Neural progenitor cell (in vitro differentiated cells): ENCODE data around the gene MARVELD1. TPM values are rescaled to one million over a fixed set of nuclear protein-coding genes. Genes with fewer than 3 reads are reported as not detected.
A peak's percentile ranks its signal among the peaks of the same experiment; 100 is the strongest.

Experiments
- DNase-seq: peaks from one replicate; pipeline ENCODE4 v3.0.0-alpha.2; 2016; ENCODE audit warnings: low spot score
- H2AFZ ChIP-seq: fragments of 200-600 bp; sonication (generic); replicated peaks from 2 replicates; pipeline ENCODE4 v1.6.1; 2016; ENCODE audit warnings: antibody characterized with exemption
- H3F3A ChIP-seq: fragments of 200-600 bp; sonication (generic); 2 replicates; pipeline ENCODE4 v1.6.1; 2016; ENCODE audit warnings: antibody characterized with exemption, low read depth
- H3K27ac ChIP-seq: fragments of 200-600 bp; sonication (generic); 2 replicates; pipeline ENCODE4 v1.5.1; 2016; ENCODE audit warnings: mild to moderate bottlenecking
- H3K27me3 ChIP-seq: fragments of 200-600 bp; sonication (generic); 2 replicates; pipeline ENCODE4 v1.6.1; 2016; ENCODE audit warnings: mild to moderate bottlenecking, moderate library complexity
- H3K36me3 ChIP-seq: fragments of 200-600 bp; sonication (generic); 2 replicates; pipeline ENCODE4 v1.5.1; 2016
- H3K4me1 ChIP-seq: fragments of 200-600 bp; sonication (generic); 2 replicates; pipeline ENCODE4 v1.6.1; 2016; ENCODE audit warnings: mixed run types
- H3K4me2 ChIP-seq: fragments of 200-600 bp; sonication (generic); 2 replicates; pipeline ENCODE4 v1.6.1; 2016
- H3K4me3 ChIP-seq: fragments of 200-600 bp; sonication (generic); 2 replicates; pipeline ENCODE4 v1.5.1; 2016
- H3K79me2 ChIP-seq: fragments of 200-600 bp; sonication (generic); 2 replicates; pipeline ENCODE4 v1.6.1; 2016; ENCODE audit warnings: low read depth
- H3K9ac ChIP-seq: fragments of 200-600 bp; sonication (generic); 2 replicates; pipeline ENCODE4 v1.6.1; 2016
- H3K9me3 ChIP-seq: fragments of 200-600 bp; sonication (generic); 2 replicates; pipeline ENCODE4 v1.5.1; 2016; ENCODE audit warnings: low read depth
- H4K20me1 ChIP-seq: fragments of 200-600 bp; sonication (generic); 2 replicates; pipeline ENCODE4 v1.6.1; 2016; ENCODE audit warnings: low read depth
- H3K27ac Mint-ChIP-seq: 3 replicates; pipeline ENCODE4 v1.8.0; 2021; ENCODE audit warnings: mixed read lengths
- H3K27me3 Mint-ChIP-seq: 2 replicates; pipeline ENCODE4 v1.8.0; 2022; ENCODE audit warnings: low read depth, mild to moderate bottlenecking, inconsistent platforms, moderate library complexity, mixed read lengths; ENCODE audit not compliant: insufficient read depth
- H3K36me3 Mint-ChIP-seq: 3 replicates; pipeline ENCODE4 v1.8.0; 2021; ENCODE audit warnings: mixed read lengths
- H3K4me1 Mint-ChIP-seq: 3 replicates; pipeline ENCODE4 v1.8.0; 2021; ENCODE audit warnings: mixed read lengths
- H3K4me3 Mint-ChIP-seq: 3 replicates; pipeline ENCODE4 v1.8.0; 2021; ENCODE audit warnings: mild to moderate bottlenecking, moderate library complexity, mixed read lengths
- H3K9me3 Mint-ChIP-seq: 3 replicates; pipeline ENCODE4 v1.8.0; 2020; ENCODE audit warnings: mixed read lengths
- CTCF ChIP-seq: fragments of 200-600 bp; sonication (generic); IDR thresholded peaks from 2 replicates; pipeline ENCODE4 v1.5.1; 2017; ENCODE audit warnings: antibody characterized with exemption, mild to moderate bottlenecking
- EZH2 ChIP-seq: fragments of 200-600 bp; sonication (generic); IDR thresholded peaks from 2 replicates; pipeline ENCODE4 v1.6.1; 2017; ENCODE audit warnings: antibody characterized with exemption, mild to moderate bottlenecking, moderate library complexity
- EZH2phosphoT487 ChIP-seq: fragments of 200-600 bp; sonication (generic); IDR thresholded peaks from 2 replicates; pipeline ENCODE4 v1.6.1; 2017; ENCODE audit warnings: antibody characterized with exemption
- total RNA-seq: library from RNA; depleted of rRNA; stranded (reverse); fragments of >200 nt; gene quantifications from 2 replicates; pipeline ENCODE4 v1.2.3, GENCODE V29; 2015; ENCODE audit warnings: low replicate concordance

The MARVELD1 gene
- total RNA-seq, 1 donor from 2014 or later = 7.1 TPM

- Histone ChIP-seq H3K79me2 (peaks cover 26% of the 10 kb centered on the region), H3K9me3 (no peaks in the 10 kb centered on the region), H3K9ac (no peak overlapping the region), H4K20me1 (peaks cover 14% of the 10 kb centered on the region), H3K36me3 (no peaks in the 10 kb centered on the region), H3K27me3 (no peaks in the 10 kb centered on the region), H3K4me2 (peak overlapping the region; percentile 87), H3K4me1 (peaks cover 47% of the 10 kb centered on the region), H3K4me3 (peak overlapping the region; percentile 58), H3F3A (peaks cover 53% of the 10 kb centered on the region), H2AFZ (peak overlapping the region; percentile 73), H3K27ac (no peak overlapping the region)
- Mint-ChIP-seq H3K9me3 (no peaks in the 10 kb centered on the region), H3K36me3 (peaks cover 1% of the 10 kb centered on the region), H3K4me3 (peak overlapping the region; percentile 98), H3K27me3 (peaks cover 3% of the 10 kb centered on the region), H3K27ac (no peak overlapping the region), H3K4me1 (peaks cover 45% of the 10 kb centered on the region)
- no peak for TF ChIP-seq EZH2
- no peak for TF ChIP-seq CTCF
- no peak for TF ChIP-seq EZH2phosphoT487
- DNase-seq = peak; percentile 25
Observed at GRCh38 chr10:97715259-97715874, 1.8 kb downstream of the MARVELD1 start.

GRCh38 chr10:97717627-97718026 lies 4.1 kb downstream of the MARVELD1 start:
- Histone ChIP-seq H4K20me1 (peaks cover 14% of the 10 kb centered on the region), H3K4me2 (no peak overlapping the region), H3K27ac (peak overlapping the region; percentile 73), H3K4me1 (peaks cover 47% of the 10 kb centered on the region), H3F3A (peaks cover 49% of the 10 kb centered on the region), H3K36me3 (no peaks in the 10 kb centered on the region), H3K79me2 (peaks cover 26% of the 10 kb centered on the region), H3K27me3 (no peaks in the 10 kb centered on the region), H2AFZ (no peak overlapping the region), H3K9me3 (no peaks in the 10 kb centered on the region), H3K9ac (no peak overlapping the region), H3K4me3 (no peak overlapping the region)
- no peaks in the 10 kb centered on the region for H3K9me3 Mint-ChIP-seq
- H3K27me3 Mint-ChIP-seq = peaks cover 2% of the 10 kb centered on the region
- peaks cover 1% of the 10 kb centered on the region for H3K36me3 Mint-ChIP-seq
- H3K4me1 Mint-ChIP-seq = peaks cover 41% of the 10 kb centered on the region
- no peak overlapping the region for H3K4me3 Mint-ChIP-seq
- no peak for TF ChIP-seq EZH2phosphoT487
- TF ChIP-seq EZH2 = no peak
- TF ChIP-seq CTCF = no peak
- no peak for DNase-seq
- no peak overlapping the region for H3K27ac Mint-ChIP-seq

- Histone ChIP-seq H3K27ac (peak overlapping the region; percentile 73), H4K20me1 (peaks cover 14% of the 10 kb centered on the region), H3K4me3 (no peak overlapping the region), H3K27me3 (no peaks in the 10 kb centered on the region), H3K36me3 (no peaks in the 10 kb centered on the region), H2AFZ (peak overlapping the region; percentile 31), H3K9me3 (no peaks in the 10 kb centered on the region), H3K9ac (no peak overlapping the region), H3K4me2 (peak overlapping the region; percentile 60), H3F3A (peaks cover 45% of the 10 kb centered on the region), H3K79me2 (peaks cover 26% of the 10 kb centered on the region), H3K4me1 (peaks cover 41% of the 10 kb centered on the region)
- DNase-seq = peak; percentile 70
- Mint-ChIP-seq H3K9me3 (no peaks in the 10 kb centered on the region), H3K27me3 (peaks cover 2% of the 10 kb centered on the region), H3K36me3 (peaks cover 1% of the 10 kb centered on the region), H3K4me3 (no peak overlapping the region), H3K4me1 (peaks cover 36% of the 10 kb centered on the region), H3K27ac (peak overlapping the region; percentile 33)
- TF ChIP-seq CTCF (no peak), EZH2 (no peak), EZH2phosphoT487 (no peak)
Observed at GRCh38 chr10:97718178-97718577, 4.6 kb downstream of the MARVELD1 start.
